ENCODE measurements around the gene C6orf120. TPM values are rescaled to one million over a fixed set of nuclear protein-coding genes. Genes with fewer than 3 reads are reported as not detected.
A peak's percentile ranks its signal among the peaks of the same experiment; 100 is the strongest.

Gene C6orf120
- total and polyA plus RNA-seq, 2 of the 13 experiments (the other 11 are each of a cell fraction or from before 2014, with no cell fraction given): 21.7 to 29.9 TPM

DNA sequence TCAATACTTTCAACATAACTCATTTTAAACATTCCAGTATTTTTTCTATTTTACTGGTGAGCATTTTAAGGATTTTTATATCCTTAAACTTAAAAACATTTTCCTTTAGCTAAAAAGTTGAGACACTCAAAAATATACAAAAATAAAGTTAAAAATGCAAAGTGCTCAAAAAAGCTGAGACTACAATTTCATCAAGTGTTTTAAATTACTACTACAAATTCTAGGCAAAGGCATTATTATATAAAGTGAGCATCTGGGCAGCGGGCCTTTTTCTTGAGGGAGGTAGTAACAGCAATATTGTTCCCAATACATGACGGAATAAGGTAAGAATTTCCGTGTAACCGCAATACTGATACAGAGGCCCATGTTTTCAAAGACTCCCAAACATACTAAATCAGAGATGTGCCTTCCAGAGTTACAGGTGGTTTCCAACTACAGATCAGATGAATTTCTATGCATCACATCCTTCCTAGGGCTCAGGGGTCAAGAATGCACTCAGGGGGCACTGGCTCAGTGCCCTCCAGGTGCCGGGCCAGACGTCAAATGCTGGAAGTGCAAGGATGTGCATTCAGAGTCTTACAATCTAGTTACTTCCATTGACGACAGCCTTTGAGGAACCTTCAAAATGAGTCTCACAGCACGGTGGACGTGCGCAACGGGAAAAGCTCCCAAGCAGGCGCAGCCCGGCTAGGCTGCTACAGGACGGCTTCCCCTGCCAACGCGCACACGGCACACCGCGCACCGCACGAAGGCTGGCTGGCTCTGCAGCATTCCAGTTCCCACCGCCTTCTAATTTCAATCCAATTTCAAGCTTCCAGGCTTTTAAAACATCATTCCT is 20.7 kb downstream of the C6orf120 start (continued):
- TF ChIP-seq, protein P1, sequence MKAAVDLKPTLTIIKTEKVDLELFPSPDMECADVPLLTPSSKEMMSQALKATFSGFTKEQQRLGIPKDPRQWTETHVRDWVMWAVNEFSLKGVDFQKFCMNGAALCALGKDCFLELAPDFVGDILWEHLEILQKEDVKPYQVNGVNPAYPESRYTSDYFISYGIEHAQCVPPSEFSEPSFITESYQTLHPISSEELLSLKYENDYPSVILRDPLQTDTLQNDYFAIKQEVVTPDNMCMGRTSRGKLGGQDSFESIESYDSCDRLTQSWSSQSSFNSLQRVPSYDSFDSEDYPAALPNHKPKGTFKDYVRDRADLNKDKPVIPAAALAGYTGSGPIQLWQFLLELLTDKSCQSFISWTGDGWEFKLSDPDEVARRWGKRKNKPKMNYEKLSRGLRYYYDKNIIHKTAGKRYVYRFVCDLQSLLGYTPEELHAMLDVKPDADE (CRISPR knock-in tag; IDR thresholded peaks at IDR 0.05): no peak
- TF ChIP-seq ATRX (CRISPR knock-in tag; IDR thresholded peaks at IDR 0.05; ENCODE audit: borderline replicate concordance) (no peak), EP300 (IDR thresholded peaks at IDR 0.05; ENCODE audit: low read depth in 2 of 2, low read length in 2 of 2) (no peak), EP300 (CRISPR knock-in tag; IDR thresholded peaks at IDR 0.05; ENCODE audit: borderline replicate concordance) (no peak), ZBTB1 (CRISPR knock-in tag; IDR thresholded peaks at IDR 0.05; ENCODE audit: borderline replicate concordance) (no peak), ZNF230 (CRISPR knock-in tag; IDR thresholded peaks at IDR 0.05) (no peak), FOXJ3 (CRISPR knock-in tag; IDR thresholded peaks at IDR 0.05; ENCODE audit: borderline replicate concordance) (peak; percentile 32; the same call in 1 of the 2 replicates), IRF2 (CRISPR knock-in tag; IDR thresholded peaks at IDR 0.05) (peak; percentile 16; the same call in 1 of the 2 replicates), MIER3 (CRISPR knock-in tag; IDR thresholded peaks at IDR 0.05; ENCODE audit: borderline replicate concordance) (no peak; the same call in 1 of the 2 replicates), NFIB (CRISPR knock-in tag; IDR thresholded peaks at IDR 0.05; ENCODE audit: borderline replicate concordance) (no peak), ZNF619 (CRISPR knock-in tag; IDR thresholded peaks at IDR 0.05) (no peak), SMARCC2 (IDR thresholded peaks at IDR 0.05) (no peak), RBM22 (optimal IDR thresholded peaks at IDR 0.05; ENCODE audit: low read length) (no peak), ZNF510 (CRISPR knock-in tag; IDR thresholded peaks at IDR 0.05; ENCODE audit: low read depth) (no peak), SSRP1 (CRISPR knock-in tag; IDR thresholded peaks at IDR 0.05) (no peak), NFKBIZ (CRISPR knock-in tag; IDR thresholded peaks at IDR 0.05) (no peak)
- TF ChIP-seq, protein P2, sequence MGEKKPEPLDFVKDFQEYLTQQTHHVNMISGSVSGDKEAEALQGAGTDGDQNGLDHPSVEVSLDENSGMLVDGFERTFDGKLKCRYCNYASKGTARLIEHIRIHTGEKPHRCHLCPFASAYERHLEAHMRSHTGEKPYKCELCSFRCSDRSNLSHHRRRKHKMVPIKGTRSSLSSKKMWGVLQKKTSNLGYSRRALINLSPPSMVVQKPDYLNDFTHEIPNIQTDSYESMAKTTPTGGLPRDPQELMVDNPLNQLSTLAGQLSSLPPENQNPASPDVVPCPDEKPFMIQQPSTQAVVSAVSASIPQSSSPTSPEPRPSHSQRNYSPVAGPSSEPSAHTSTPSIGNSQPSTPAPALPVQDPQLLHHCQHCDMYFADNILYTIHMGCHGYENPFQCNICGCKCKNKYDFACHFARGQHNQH (CRISPR knock-in tag; IDR thresholded peaks at IDR 0.05): no peak
- TF ChIP-seq, protein P3, sequence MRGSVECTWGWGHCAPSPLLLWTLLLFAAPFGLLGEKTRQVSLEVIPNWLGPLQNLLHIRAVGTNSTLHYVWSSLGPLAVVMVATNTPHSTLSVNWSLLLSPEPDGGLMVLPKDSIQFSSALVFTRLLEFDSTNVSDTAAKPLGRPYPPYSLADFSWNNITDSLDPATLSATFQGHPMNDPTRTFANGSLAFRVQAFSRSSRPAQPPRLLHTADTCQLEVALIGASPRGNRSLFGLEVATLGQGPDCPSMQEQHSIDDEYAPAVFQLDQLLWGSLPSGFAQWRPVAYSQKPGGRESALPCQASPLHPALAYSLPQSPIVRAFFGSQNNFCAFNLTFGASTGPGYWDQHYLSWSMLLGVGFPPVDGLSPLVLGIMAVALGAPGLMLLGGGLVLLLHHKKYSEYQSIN (CRISPR knock-in tag; IDR thresholded peaks at IDR 0.05; ENCODE audit: borderline replicate concordance): no peak
- TF ChIP-seq, protein P4, sequence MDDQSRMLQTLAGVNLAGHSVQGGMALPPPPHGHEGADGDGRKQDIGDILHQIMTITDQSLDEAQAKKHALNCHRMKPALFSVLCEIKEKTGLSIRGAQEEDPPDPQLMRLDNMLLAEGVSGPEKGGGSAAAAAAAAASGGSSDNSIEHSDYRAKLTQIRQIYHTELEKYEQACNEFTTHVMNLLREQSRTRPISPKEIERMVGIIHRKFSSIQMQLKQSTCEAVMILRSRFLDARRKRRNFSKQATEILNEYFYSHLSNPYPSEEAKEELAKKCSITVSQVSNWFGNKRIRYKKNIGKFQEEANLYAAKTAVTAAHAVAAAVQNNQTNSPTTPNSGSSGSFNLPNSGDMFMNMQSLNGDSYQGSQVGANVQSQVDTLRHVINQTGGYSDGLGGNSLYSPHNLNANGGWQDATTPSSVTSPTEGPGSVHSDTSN (CRISPR knock-in tag; IDR thresholded peaks at IDR 0.05; ENCODE audit: borderline replicate concordance): no peak
- TF ChIP-seq, protein P5, sequence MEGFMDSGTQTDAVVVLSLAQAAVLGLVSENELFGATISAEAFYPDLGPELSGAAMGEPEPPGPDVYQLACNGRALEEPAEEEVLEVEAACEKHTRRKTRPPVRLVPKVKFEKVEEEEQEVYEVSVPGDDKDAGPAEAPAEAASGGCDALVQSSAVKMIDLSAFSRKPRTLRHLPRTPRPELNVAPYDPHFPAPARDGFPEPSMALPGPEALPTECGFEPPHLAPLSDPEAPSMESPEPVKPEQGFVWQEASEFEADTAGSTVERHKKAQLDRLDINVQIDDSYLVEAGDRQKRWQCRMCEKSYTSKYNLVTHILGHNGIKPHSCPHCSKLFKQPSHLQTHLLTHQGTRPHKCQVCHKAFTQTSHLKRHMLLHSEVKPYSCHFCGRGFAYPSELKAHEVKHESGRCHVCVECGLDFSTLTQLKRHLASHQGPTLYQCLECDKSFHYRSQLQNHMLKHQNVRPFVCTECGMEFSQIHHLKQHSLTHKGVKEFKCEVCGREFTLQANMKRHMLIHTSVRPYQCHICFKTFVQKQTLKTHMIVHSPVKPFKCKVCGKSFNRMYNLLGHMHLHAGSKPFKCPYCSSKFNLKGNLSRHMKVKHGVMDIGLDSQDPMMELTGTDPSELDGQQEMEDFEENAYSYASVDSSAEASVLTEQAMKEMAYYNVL (CRISPR knock-in tag; IDR thresholded peaks at IDR 0.05; ENCODE audit: borderline replicate concordance): no peak
- TF ChIP-seq, protein P6, sequence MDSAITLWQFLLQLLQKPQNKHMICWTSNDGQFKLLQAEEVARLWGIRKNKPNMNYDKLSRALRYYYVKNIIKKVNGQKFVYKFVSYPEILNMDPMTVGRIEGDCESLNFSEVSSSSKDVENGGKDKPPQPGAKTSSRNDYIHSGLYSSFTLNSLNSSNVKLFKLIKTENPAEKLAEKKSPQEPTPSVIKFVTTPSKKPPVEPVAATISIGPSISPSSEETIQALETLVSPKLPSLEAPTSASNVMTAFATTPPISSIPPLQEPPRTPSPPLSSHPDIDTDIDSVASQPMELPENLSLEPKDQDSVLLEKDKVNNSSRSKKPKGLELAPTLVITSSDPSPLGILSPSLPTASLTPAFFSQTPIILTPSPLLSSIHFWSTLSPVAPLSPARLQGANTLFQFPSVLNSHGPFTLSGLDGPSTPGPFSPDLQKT (CRISPR knock-in tag; IDR thresholded peaks at IDR 0.05; ENCODE audit: borderline replicate concordance): no peak
